H1 (cell line): ENCODE measurements around the gene BCL2L11. TPM values are rescaled to one million over a fixed set of nuclear protein-coding genes. Genes with fewer than 3 reads are reported as not detected.

ENCODE experiments used
- ASH2L ChIP-seq: fragments of 200-600, 300-600 bp; sonication (generic); IDR thresholded peaks from one replicate; pipeline ENCODE4 v1.7.1; 2017; ENCODE audit warnings: low read length
- BCL11A ChIP-seq, 2 experiments: IDR thresholded peaks; one replicate each; pipeline ENCODE4 v1.6.1; 2011; ENCODE audit warnings: low read depth in 2 of 2, low read length in 2 of 2, mild to moderate bottlenecking in 2 of 2
- CREB1 ChIP-seq: IDR thresholded peaks from 2 replicates; pipeline ENCODE4 v1.6.1; 2012; ENCODE audit warnings: inconsistent platforms
- EP300 ChIP-seq, 2 experiments: IDR thresholded peaks; 1 replicate in 1 of 2; 2 replicates in 1 of 2; pipeline ENCODE4 v1.6.1; 2011 to 2012; ENCODE audit warnings: low read depth in 2 of 2, low read length in 2 of 2, mild to moderate bottlenecking in 2 of 2, borderline replicate concordance in 1 of 2, inconsistent platforms in 1 of 2, moderate library complexity in 1 of 2
- EZH2 ChIP-seq: fragments of 200-600 bp; sonication (generic); IDR thresholded peaks from 2 replicates; pipeline ENCODE4 v1.7.1; 2012; ENCODE audit warnings: low read depth, mild to moderate bottlenecking, moderate library complexity, low read length, inconsistent platforms; ENCODE audit not compliant: severe bottlenecking
- HDAC6 ChIP-seq: IDR thresholded peaks from one replicate; pipeline ENCODE4 v1.7.1; 2012; ENCODE audit warnings: low read depth, mild to moderate bottlenecking, inconsistent platforms, low read length, moderate library complexity
- KDM5A ChIP-seq: fragments of 200-600 bp; IDR thresholded peaks from 2 replicates; pipeline ENCODE4 v1.7.1; 2012; ENCODE audit warnings: mild to moderate bottlenecking, low read length, inconsistent platforms, mixed read lengths
- MAFK ChIP-seq: IDR thresholded peaks from 2 replicates; pipeline ENCODE4 v1.6.1; 2012; ENCODE audit warnings: low read depth, mild to moderate bottlenecking, improper control_type of control experiment, low read length
- NRF1 ChIP-seq: IDR thresholded peaks from 2 replicates; pipeline ENCODE4 v1.6.1; 2011; ENCODE audit warnings: mild to moderate bottlenecking, low read depth, low read length, improper control_type of control experiment
- SAP30 ChIP-seq: fragments of 300-600 bp; sonication (generic); IDR thresholded peaks from 2 replicates; pipeline ENCODE4 v1.7.1; 2012; ENCODE audit warnings: low read length, moderate library complexity, mild to moderate bottlenecking, inconsistent platforms; ENCODE audit not compliant: insufficient read depth, insufficient replicate concordance
- polyA plus RNA-seq, 7 experiments: library from polyadenylated mRNA; depleted of rRNA in 3 of 7; stranded (reverse) in 5 of 7; unstranded in 2 of 7; fragments of >200 nt in 5 of 7; fragments of 200-250 nt in 2 of 7; gene quantifications; 1 replicate in 5 of 7; 2 replicates in 1 of 7; 4 replicates in 1 of 7; pipeline versions ENCODE4 v1.2.1 to v1.2.3, GENCODE V29; 2011 to 2013; ENCODE audit warnings: missing spikeins in 2 of 7, mixed read lengths in 2 of 7
- total RNA-seq: library from RNA; stranded (reverse); fragmentation: NEBNext Ultra II Directional; extraction: Animal tissue kit (Norgen Biotek cat#: 25700); gene quantifications from 2 replicates; pipeline ENCODE4 v1.2.1, GENCODE V29; 2021
- TF ChIP-seq, protein P1 (sequence below): fragments of 300-600 bp; sonication (generic); IDR thresholded peaks from 2 replicates; pipeline ENCODE4 v1.7.1; 2012; ENCODE audit warnings: low read length, moderate library complexity, mild to moderate bottlenecking, inconsistent platforms; ENCODE audit not compliant: insufficient replicate concordance
- TF ChIP-seq, protein P2 (sequence below): IDR thresholded peaks from 2 replicates; pipeline ENCODE4 v1.6.1; 2012; ENCODE audit warnings: inconsistent platforms

Gene BCL2L11
- total and polyA plus RNA-seq, 2 of the 8 experiments (the other 6 are each of a cell fraction or from before 2014, with no cell fraction given), result 7.5 to 22.9 TPM

DNA sequence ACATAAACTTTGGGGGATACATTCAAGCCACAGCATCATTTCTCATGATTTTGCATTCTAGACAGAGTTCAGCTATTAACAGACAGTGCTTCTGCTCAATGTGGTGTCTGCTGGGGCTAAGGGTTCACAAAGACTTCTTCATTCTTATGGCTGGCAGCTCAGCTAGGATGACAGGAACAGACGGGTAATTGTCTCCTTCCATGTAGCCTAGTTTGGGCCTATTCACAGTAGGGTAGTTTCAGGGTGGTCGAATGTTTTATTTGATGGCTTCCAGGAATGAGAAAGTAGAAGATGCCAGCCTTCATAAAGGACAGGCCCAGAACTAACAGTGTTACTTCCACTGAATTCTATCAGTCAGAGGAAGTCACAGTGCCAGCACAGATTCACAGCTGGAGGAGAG lies 26.0 kb upstream of the BCL2L11 start (continued):
- TF ChIP-seq, protein P1, sequence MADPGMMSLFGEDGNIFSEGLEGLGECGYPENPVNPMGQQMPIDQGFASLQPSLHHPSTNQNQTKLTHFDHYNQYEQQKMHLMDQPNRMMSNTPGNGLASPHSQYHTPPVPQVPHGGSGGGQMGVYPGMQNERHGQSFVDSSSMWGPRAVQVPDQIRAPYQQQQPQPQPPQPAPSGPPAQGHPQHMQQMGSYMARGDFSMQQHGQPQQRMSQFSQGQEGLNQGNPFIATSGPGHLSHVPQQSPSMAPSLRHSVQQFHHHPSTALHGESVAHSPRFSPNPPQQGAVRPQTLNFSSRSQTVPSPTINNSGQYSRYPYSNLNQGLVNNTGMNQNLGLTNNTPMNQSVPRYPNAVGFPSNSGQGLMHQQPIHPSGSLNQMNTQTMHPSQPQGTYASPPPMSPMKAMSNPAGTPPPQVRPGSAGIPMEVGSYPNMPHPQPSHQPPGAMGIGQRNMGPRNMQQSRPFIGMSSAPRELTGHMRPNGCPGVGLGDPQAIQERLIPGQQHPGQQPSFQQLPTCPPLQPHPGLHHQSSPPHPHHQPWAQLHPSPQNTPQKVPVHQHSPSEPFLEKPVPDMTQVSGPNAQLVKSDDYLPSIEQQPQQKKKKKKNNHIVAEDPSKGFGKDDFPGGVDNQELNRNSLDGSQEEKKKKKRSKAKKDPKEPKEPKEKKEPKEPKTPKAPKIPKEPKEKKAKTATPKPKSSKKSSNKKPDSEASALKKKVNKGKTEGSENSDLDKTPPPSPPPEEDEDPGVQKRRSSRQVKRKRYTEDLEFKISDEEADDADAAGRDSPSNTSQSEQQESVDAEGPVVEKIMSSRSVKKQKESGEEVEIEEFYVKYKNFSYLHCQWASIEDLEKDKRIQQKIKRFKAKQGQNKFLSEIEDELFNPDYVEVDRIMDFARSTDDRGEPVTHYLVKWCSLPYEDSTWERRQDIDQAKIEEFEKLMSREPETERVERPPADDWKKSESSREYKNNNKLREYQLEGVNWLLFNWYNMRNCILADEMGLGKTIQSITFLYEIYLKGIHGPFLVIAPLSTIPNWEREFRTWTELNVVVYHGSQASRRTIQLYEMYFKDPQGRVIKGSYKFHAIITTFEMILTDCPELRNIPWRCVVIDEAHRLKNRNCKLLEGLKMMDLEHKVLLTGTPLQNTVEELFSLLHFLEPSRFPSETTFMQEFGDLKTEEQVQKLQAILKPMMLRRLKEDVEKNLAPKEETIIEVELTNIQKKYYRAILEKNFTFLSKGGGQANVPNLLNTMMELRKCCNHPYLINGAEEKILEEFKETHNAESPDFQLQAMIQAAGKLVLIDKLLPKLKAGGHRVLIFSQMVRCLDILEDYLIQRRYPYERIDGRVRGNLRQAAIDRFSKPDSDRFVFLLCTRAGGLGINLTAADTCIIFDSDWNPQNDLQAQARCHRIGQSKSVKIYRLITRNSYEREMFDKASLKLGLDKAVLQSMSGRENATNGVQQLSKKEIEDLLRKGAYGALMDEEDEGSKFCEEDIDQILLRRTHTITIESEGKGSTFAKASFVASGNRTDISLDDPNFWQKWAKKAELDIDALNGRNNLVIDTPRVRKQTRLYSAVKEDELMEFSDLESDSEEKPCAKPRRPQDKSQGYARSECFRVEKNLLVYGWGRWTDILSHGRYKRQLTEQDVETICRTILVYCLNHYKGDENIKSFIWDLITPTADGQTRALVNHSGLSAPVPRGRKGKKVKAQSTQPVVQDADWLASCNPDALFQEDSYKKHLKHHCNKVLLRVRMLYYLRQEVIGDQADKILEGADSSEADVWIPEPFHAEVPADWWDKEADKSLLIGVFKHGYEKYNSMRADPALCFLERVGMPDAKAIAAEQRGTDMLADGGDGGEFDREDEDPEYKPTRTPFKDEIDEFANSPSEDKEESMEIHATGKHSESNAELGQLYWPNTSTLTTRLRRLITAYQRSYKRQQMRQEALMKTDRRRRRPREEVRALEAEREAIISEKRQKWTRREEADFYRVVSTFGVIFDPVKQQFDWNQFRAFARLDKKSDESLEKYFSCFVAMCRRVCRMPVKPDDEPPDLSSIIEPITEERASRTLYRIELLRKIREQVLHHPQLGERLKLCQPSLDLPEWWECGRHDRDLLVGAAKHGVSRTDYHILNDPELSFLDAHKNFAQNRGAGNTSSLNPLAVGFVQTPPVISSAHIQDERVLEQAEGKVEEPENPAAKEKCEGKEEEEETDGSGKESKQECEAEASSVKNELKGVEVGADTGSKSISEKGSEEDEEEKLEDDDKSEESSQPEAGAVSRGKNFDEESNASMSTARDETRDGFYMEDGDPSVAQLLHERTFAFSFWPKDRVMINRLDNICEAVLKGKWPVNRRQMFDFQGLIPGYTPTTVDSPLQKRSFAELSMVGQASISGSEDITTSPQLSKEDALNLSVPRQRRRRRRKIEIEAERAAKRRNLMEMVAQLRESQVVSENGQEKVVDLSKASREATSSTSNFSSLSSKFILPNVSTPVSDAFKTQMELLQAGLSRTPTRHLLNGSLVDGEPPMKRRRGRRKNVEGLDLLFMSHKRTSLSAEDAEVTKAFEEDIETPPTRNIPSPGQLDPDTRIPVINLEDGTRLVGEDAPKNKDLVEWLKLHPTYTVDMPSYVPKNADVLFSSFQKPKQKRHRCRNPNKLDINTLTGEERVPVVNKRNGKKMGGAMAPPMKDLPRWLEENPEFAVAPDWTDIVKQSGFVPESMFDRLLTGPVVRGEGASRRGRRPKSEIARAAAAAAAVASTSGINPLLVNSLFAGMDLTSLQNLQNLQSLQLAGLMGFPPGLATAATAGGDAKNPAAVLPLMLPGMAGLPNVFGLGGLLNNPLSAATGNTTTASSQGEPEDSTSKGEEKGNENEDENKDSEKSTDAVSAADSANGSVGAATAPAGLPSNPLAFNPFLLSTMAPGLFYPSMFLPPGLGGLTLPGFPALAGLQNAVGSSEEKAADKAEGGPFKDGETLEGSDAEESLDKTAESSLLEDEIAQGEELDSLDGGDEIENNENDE, result no peak
- no peak for TF ChIP-seq EP300 (IDR thresholded peaks at IDR 0.05; ENCODE audit: borderline replicate concordance in 1 of 2, low read depth in 2 of 2, low read length in 2 of 2)
- no peak for TF ChIP-seq NRF1
- TF ChIP-seq EZH2, result no peak
- no peak for TF ChIP-seq SAP30
- no peak for TF ChIP-seq ASH2L
- no peak for TF ChIP-seq BCL11A (IDR thresholded peaks at IDR 0.05; ENCODE audit: low read depth in 2 of 2, low read length in 2 of 2)
- TF ChIP-seq, protein P2, sequence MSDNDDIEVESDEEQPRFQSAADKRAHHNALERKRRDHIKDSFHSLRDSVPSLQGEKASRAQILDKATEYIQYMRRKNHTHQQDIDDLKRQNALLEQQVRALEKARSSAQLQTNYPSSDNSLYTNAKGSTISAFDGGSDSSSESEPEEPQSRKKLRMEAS, result no peak
- no peak for TF ChIP-seq HDAC6
- TF ChIP-seq MAFK, result no peak
- TF ChIP-seq KDM5A, result no peak
- TF ChIP-seq CREB1, result no peak
